HepG2 (cell line): ENCODE results near the gene TMEM238. TPM values are rescaled to one million over a fixed set of nuclear protein-coding genes. Genes with fewer than 3 reads are reported as not detected.

Source experiments
- ATF7 ChIP-seq, 2 experiments: fragments of 450-650 bp in 1 of 2; sonication (generic) in 1 of 2; formaldehyde crosslinking in 1 of 2; IDR thresholded peaks; 2 replicates each; pipeline versions ENCODE4 v1.4.0 to v1.6.1; 2016 to 2020; ENCODE audit warnings: antibody characterized with exemption in 1 of 2, mild to moderate bottlenecking in 1 of 2, missing genetic modification reagents in 1 of 2
- BCL6 ChIP-seq: IDR thresholded peaks from 2 replicates; pipeline ENCODE4 v1.6.1; 2016; ENCODE audit warnings: missing genetic modification reagents, missing compliant biosample characterization
- BRCA1 ChIP-seq: sonication (generic); formaldehyde crosslinking; IDR thresholded peaks from 2 replicates; pipeline ENCODE4 v1.4.0; 2020; ENCODE audit warnings: missing genetic modification reagents
- CEBPG ChIP-seq: IDR thresholded peaks from 2 replicates; pipeline ENCODE4 v1.6.1; 2016
- FOXA3 ChIP-seq: IDR thresholded peaks from 2 replicates; pipeline ENCODE4 v1.6.1; 2016; ENCODE audit warnings: missing genetic modification reagents, missing compliant biosample characterization
- GATAD1 ChIP-seq: IDR thresholded peaks from 2 replicates; pipeline ENCODE4 v1.6.1; 2016; ENCODE audit warnings: missing genetic modification reagents, missing compliant biosample characterization
- GRHL1 ChIP-seq: sonication (generic); formaldehyde crosslinking; conservative IDR thresholded peaks from 2 replicates; pipeline ENCODE4 v1.8.0; 2022; ENCODE audit warnings: missing genetic modification reagents
- HDAC6 ChIP-seq: fragments of 200-600 bp; sonication (generic); IDR thresholded peaks from 2 replicates; pipeline ENCODE4 v1.7.0; 2017; ENCODE audit warnings: mild to moderate bottlenecking, antibody characterized with exemption, low read length, low read depth
- MXD1 ChIP-seq: sonication (generic); formaldehyde crosslinking; IDR thresholded peaks from 2 replicates; pipeline ENCODE4 v1.4.0; 2020; ENCODE audit warnings: mild to moderate bottlenecking, missing genetic modification reagents
- NFKB2 ChIP-seq: sonication (generic); formaldehyde crosslinking; IDR thresholded peaks from 2 replicates; pipeline ENCODE4 v1.4.0; 2020; ENCODE audit warnings: missing genetic modification reagents, borderline replicate concordance
- NFRKB ChIP-seq: fragments of 450-650 bp; IDR thresholded peaks from 2 replicates; pipeline ENCODE4 v1.6.1; 2017
- ZBTB1 ChIP-seq: sonication (generic); formaldehyde crosslinking; IDR thresholded peaks from 2 replicates; pipeline ENCODE4 v1.4.0; 2020; ENCODE audit warnings: missing genetic modification reagents, borderline replicate concordance
- ZBTB21 ChIP-seq: sonication (generic); formaldehyde crosslinking; IDR thresholded peaks from 2 replicates; pipeline ENCODE4 v1.4.0; 2020; ENCODE audit warnings: missing genetic modification reagents
- ZFP91 ChIP-seq: sonication (generic); formaldehyde crosslinking; IDR thresholded peaks from 2 replicates; pipeline ENCODE4 v1.9.0; 2022; ENCODE audit warnings: missing genetic modification reagents, mild to moderate bottlenecking, borderline replicate concordance
- ZNF101 ChIP-seq: sonication (generic); formaldehyde crosslinking; IDR thresholded peaks from 2 replicates; pipeline ENCODE4 v1.4.0; 2020; ENCODE audit warnings: mild to moderate bottlenecking, low read depth, missing genetic modification reagents, borderline replicate concordance
- ZNF136 ChIP-seq: sonication (generic); formaldehyde crosslinking; IDR thresholded peaks from 2 replicates; pipeline ENCODE4 v1.8.1; 2022; ENCODE audit warnings: low read depth, mild to moderate bottlenecking, moderate library complexity, missing genetic modification reagents
- ZNF329 ChIP-seq: sonication (generic); formaldehyde crosslinking; IDR thresholded peaks from 2 replicates; pipeline ENCODE4 v1.9.0; 2021; ENCODE audit warnings: low read depth, mild to moderate bottlenecking, missing genetic modification reagents
- ZNF430 ChIP-seq: sonication (generic); formaldehyde crosslinking; IDR thresholded peaks from 2 replicates; pipeline ENCODE4 v1.9.0; 2021; ENCODE audit warnings: mild to moderate bottlenecking, missing genetic modification reagents
- ZNF772 ChIP-seq: sonication (generic); formaldehyde crosslinking; IDR thresholded peaks from 2 replicates; pipeline ENCODE4 v1.5.0; 2020; ENCODE audit warnings: mild to moderate bottlenecking, missing genetic modification reagents
- ZNF776 ChIP-seq: sonication (generic); formaldehyde crosslinking; IDR thresholded peaks from 2 replicates; pipeline ENCODE4 v1.4.0; 2020; ENCODE audit warnings: mild to moderate bottlenecking, missing genetic modification reagents
- ZNF788 ChIP-seq: sonication (generic); formaldehyde crosslinking; IDR thresholded peaks from 2 replicates; pipeline ENCODE4 v1.5.0; 2020; ENCODE audit warnings: mild to moderate bottlenecking, missing genetic modification reagents, borderline replicate concordance
- polyA plus RNA-seq, 8 experiments: library from polyadenylated mRNA; depleted of rRNA in 3 of 8; stranded (reverse) in 7 of 8; unstranded in 1 of 8; fragments of >200 nt; fragmentation: Illumina TruSeq in 4 of 8; extraction: Trizol in 4 of 8; gene quantifications; 2 replicates each; pipeline versions ENCODE4 v1.2.1 to v1.2.3, GENCODE V29; 2011 to 2016; ENCODE audit warnings: low read depth in 4 of 8, missing spikeins in 1 of 8, mixed read lengths in 1 of 8; ENCODE audit not compliant: insufficient read depth in 1 of 8
- total RNA-seq, 5 experiments: library from RNA; depleted of rRNA; stranded (reverse); fragments of >200 nt; fragmentation: Illumina TruSeq; extraction: Trizol; gene quantifications; 2 replicates each; pipeline ENCODE4 v1.2.3, GENCODE V29; 2016; ENCODE audit warnings: low read depth in 1 of 5
- TF ChIP-seq, protein P1 (sequence below): IDR thresholded peaks from 2 replicates; pipeline ENCODE4 v1.6.1; 2012; ENCODE audit warnings: low read depth, low read length, improper control_type of control experiment
- TF ChIP-seq, protein P2 (sequence below): sonication (generic); formaldehyde crosslinking; IDR thresholded peaks from 2 replicates; pipeline ENCODE4 v1.5.0; 2020; ENCODE audit warnings: mild to moderate bottlenecking, missing genetic modification reagents

TMEM238 gene
- total and polyA plus RNA-seq, 2 of the 13 experiments (the other 11 are each of a cell fraction or from before 2014, with no cell fraction given), result not detected

DNA sequence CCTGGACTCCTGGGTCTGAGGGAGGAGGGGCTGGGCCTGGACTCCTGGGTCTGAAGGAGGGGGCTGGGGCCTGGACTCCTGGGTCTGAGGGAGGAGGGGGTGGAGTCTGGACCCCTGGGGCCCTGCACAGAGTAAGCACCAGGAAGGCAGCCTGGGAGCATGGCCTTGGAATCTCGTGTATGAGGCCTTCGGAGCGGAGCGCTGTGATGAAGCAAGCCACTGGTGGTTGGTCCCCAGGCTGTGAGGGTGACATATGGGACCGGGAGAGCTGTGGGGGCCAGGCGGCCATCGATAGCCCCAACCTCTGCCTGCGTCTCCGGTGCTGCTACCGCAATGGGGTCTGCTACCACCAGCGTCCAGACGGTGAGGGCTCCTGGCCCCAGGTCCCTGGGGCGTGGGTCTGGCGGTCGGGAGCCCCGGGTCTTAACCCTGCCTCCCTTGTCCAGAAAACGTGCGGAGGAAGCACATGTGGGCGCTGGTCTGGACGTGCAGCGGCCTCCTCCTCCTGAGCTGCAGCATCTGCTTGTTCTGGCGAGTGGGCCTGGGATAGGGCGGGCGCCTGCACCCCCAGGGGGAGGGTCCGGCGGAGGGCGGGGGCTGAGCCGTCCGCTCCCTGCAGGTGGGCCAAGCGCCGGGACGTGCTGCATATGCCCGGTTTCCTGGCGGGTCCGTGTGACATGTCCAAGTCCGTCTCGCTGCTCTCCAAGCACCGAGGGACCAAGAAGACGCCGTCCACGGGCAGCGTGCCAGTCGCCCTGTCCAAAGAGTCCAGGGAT lies 6.5 kb downstream of the TMEM238 start (continued):
- TF ChIP-seq GRHL1 (CRISPR knock-in tag), result no peak
- TF ChIP-seq ZNF329 (CRISPR knock-in tag), result no peak
- TF ChIP-seq, protein P1, sequence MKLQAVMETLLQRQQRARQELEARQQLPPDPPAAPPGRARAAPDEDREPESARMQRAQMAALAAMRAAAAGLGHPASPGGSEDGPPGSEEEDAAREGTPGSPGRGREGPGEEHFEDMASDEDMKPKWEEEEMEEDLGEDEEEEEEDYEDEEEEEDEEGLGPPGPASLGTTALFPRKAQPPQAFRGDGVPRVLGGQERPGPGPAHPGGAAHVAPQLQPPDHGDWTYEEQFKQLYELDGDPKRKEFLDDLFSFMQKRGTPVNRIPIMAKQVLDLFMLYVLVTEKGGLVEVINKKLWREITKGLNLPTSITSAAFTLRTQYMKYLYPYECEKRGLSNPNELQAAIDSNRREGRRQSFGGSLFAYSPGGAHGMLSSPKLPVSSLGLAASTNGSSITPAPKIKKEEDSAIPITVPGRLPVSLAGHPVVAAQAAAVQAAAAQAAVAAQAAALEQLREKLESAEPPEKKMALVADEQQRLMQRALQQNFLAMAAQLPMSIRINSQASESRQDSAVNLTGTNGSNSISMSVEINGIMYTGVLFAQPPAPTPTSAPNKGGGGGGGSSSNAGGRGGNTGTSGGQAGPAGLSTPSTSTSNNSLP, result no peak
- TF ChIP-seq NFKB2 (CRISPR knock-in tag), result peak; percentile 22; the same call in 1 of the 2 replicates
- TF ChIP-seq BCL6 (CRISPR knock-in tag), result no peak
- no peak for TF ChIP-seq ZNF788
- no peak for TF ChIP-seq ZBTB1 (CRISPR knock-in tag)
- TF ChIP-seq, protein P2, sequence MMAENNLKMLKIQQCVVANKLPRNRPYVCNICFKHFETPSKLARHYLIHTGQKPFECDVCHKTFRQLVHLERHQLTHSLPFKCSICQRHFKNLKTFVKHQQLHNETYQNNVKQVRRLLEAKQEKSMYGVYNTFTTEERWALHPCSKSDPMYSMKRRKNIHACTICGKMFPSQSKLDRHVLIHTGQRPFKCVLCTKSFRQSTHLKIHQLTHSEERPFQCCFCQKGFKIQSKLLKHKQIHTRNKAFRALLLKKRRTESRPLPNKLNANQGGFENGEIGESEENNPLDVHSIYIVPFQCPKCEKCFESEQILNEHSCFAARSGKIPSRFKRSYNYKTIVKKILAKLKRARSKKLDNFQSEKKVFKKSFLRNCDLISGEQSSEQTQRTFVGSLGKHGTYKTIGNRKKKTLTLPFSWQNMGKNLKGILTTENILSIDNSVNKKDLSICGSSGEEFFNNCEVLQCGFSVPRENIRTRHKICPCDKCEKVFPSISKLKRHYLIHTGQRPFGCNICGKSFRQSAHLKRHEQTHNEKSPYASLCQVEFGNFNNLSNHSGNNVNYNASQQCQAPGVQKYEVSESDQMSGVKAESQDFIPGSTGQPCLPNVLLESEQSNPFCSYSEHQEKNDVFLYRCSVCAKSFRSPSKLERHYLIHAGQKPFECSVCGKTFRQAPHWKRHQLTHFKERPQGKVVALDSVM, result no peak
- TF ChIP-seq ZNF101 (CRISPR knock-in tag), result no peak
- TF ChIP-seq ZBTB21, result no peak
- 0 out of 2 replicates have a peak, but pooled peaks have one; percentile 16 for TF ChIP-seq ZFP91 (CRISPR knock-in tag)
- TF ChIP-seq FOXA3, result 0 out of 2 replicates have a peak, but pooled peaks have one; percentile 6
- no peak for TF ChIP-seq BRCA1 (CRISPR knock-in tag)
- no peak for TF ChIP-seq ZNF776 (CRISPR knock-in tag)
- TF ChIP-seq MXD1 (CRISPR knock-in tag), result no peak
- no peak for TF ChIP-seq GATAD1 (CRISPR knock-in tag)
- no peak for TF ChIP-seq HDAC6
- no peak for TF ChIP-seq ATF7 (IDR thresholded peaks at IDR 0.05)
- TF ChIP-seq ATF7 (CRISPR knock-in tag; IDR thresholded peaks at IDR 0.05), result no peak
- no peak for TF ChIP-seq ZNF136 (CRISPR knock-in tag)
- TF ChIP-seq ZNF772, result no peak
- peak; percentile 68 for TF ChIP-seq CEBPG (CRISPR knock-in tag)
- TF ChIP-seq ZNF430 (CRISPR knock-in tag), result no peak
- TF ChIP-seq NFRKB, result no peak
